ENCODE data around the gene TRAK2. TPM values are rescaled to one million over a fixed set of nuclear protein-coding genes. Genes with fewer than 3 reads are reported as not detected.

TRAK2 gene
- total and polyA plus RNA-seq, 2 of the 8 experiments (the other 6 are each of a cell fraction or from before 2014, with no cell fraction given): 4.5 to 15.7 TPM

- Histone ChIP-seq H3K56ac (replicated peaks; ENCODE audit: insufficient read length, low read depth, low read length) (no peak overlapping the region), H4K20me1 (replicated peaks in 1 of 2; ENCODE audit: control insufficient read depth in 1 of 2, insufficient read depth in 2 of 2, low read length in 2 of 2) (no peaks in the 10 kb centered on the region), H2BK5ac (ENCODE audit: low read depth, low read length) (no peak overlapping the region), H3K18ac (ENCODE audit: extremely low read depth, low read length) (no peak overlapping the region), H3K9ac (replicated peaks in 1 of 4; ENCODE audit: extremely low read depth in 1 of 4, low read depth in 3 of 4, low read length in 3 of 4) (no peak overlapping the region), H3K79me1 (ENCODE audit: low read depth, low read length) (no peaks in the 10 kb centered on the region), H3K36me3 (ENCODE audit: control insufficient read depth in 2 of 4, insufficient read depth in 4 of 4, low read length in 3 of 4) (no peaks in the 10 kb centered on the region), H3K27me3 (replicated peaks in 1 of 4; ENCODE audit: control insufficient read depth in 3 of 4, extremely low read depth in 1 of 4, insufficient read depth in 3 of 4, low read length in 3 of 4) (no peaks in the 10 kb centered on the region), H3K4ac (replicated peaks; ENCODE audit: insufficient read length, low read depth, low read length) (no peak overlapping the region), H3K4me1 (replicated peaks in 1 of 4; ENCODE audit: control insufficient read depth in 3 of 4, insufficient read depth in 4 of 4, low read length in 3 of 4) (no peaks in the 10 kb centered on the region; a peak in 1 of 7 replicates), H4K8ac (ENCODE audit: extremely low read depth, insufficient read depth, low read length) (no peak overlapping the region), H3K23ac (ENCODE audit: insufficient read length) (no peak overlapping the region), H4K91ac (replicated peaks; ENCODE audit: insufficient read length, low read length) (no peak overlapping the region), H4K5ac (ENCODE audit: insufficient read length, low read depth, low read length) (no peak overlapping the region), H3K14ac (ENCODE audit: insufficient read length) (no peak overlapping the region), H3K4me3 (ENCODE audit: extremely low read depth in 1 of 4, insufficient read depth in 2 of 4, low read depth in 3 of 4, low read length in 4 of 4) (peak overlapping the region in 3 of 4 experiments; percentile 1 to 96 (median 94); a peak in 4 of 8 replicates), H2AFZ (ENCODE audit: low read length) (no peak overlapping the region), H3K79me2 (ENCODE audit: control insufficient read depth in 1 of 2, insufficient read depth in 2 of 2, low read length in 2 of 2) (peaks cover 0 to 8% of the 10 kb centered on the region in 2 experiments; a peak in 2 of 4 replicates), H3K9me3 (ENCODE audit: insufficient read depth in 2 of 2, low read depth in 1 of 2, low read length in 1 of 2) (no peaks in the 10 kb centered on the region), H3K23me2 (ENCODE audit: low read depth, low read length) (peaks cover 9% of the 10 kb centered on the region; the same call in 1 of the 2 replicates), H2AK5ac (ENCODE audit: low read depth, low read length) (no peak overlapping the region), H3K4me2 (ENCODE audit: insufficient read depth in 1 of 2, low read depth in 2 of 2, low read length in 2 of 2) (peak overlapping the region; percentile 69 to 76), H2BK12ac (ENCODE audit: low read depth, low read length) (no peak overlapping the region), H2BK120ac (replicated peaks; ENCODE audit: low read depth, low read length) (no peak overlapping the region), H3K27ac (ENCODE audit: low read depth, low read length) (no peak overlapping the region), H2BK15ac (ENCODE audit: low read length) (no peak overlapping the region), H2BK20ac (ENCODE audit: low read length) (no peak overlapping the region)
- no peak for FAIRE-seq
- CTCF ChIA-PET (ENCODE audit: partially characterized antibody): interaction anchor here (0.6 to 1.4 kb wide), 3 partner anchors 14 to 248 kb away, joined by 3 to 4 read pairs (median 3); no protein-coding TSS in a partner anchor
- POLR2A ChIA-PET (ENCODE audit: partially characterized antibody): interaction anchor here (0.9 to 2.6 kb wide), 3 partner anchors 8 to 13 kb away, joined by 4 to 9 read pairs (median 9); no protein-coding TSS in a partner anchor
- WGBS, 2 experiments (ENCODE audit: extremely low coverage in 1 of 2, insufficient coverage in 1 of 2, insufficient read length in 1 of 2, insufficient replicate concordance in 2 of 2, low coverage in 1 of 2, low lambda C conversion rate in 2 of 2, missing lambda C conversion rate in 1 of 2): 81% methylated on average over 6 of the region's 6 CpGs; no CpG with 5 or more reads in 1 of the 2 experiments
- no peak for DNase-seq (ENCODE audit: low read depth in 1 of 2, low spot score in 2 of 2)
- no peak for TF ChIP-seq KDM1A (IDR thresholded peaks at IDR 0.05; ENCODE audit: borderline replicate concordance, low read length)
- TF ChIP-seq POLR2AphosphoS5 (IDR thresholded peaks at IDR 0.05; ENCODE audit: low read depth, low read length): no peak
- no peak for TF ChIP-seq SP4 (IDR thresholded peaks at IDR 0.05; ENCODE audit: low read length)
- TF ChIP-seq RBBP5 (IDR thresholded peaks at IDR 0.05; ENCODE audit: borderline replicate concordance, low read depth, low read length): no peak
- TF ChIP-seq RAD21 (IDR thresholded peaks at IDR 0.05 in 1 of 2, conservative IDR thresholded peaks at IDR 0.05 in 1 of 2; ENCODE audit: low read depth in 2 of 2, low read length in 2 of 2): no peak
- TF ChIP-seq SIRT6 (IDR thresholded peaks at IDR 0.05; ENCODE audit: low read length): no peak
- TF ChIP-seq, protein P1, sequence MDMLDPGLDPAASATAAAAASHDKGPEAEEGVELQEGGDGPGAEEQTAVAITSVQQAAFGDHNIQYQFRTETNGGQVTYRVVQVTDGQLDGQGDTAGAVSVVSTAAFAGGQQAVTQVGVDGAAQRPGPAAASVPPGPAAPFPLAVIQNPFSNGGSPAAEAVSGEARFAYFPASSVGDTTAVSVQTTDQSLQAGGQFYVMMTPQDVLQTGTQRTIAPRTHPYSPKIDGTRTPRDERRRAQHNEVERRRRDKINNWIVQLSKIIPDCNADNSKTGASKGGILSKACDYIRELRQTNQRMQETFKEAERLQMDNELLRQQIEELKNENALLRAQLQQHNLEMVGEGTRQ (IDR thresholded peaks at IDR 0.05; ENCODE audit: low read length): no peak
- TF ChIP-seq TBP (IDR thresholded peaks at IDR 0.05; ENCODE audit: low read depth, low read length): no peak
- no peak for TF ChIP-seq EP300 (IDR thresholded peaks at IDR 0.05; ENCODE audit: borderline replicate concordance in 1 of 2, low read depth in 2 of 2, low read length in 2 of 2)
- TF ChIP-seq EZH2 (IDR thresholded peaks at IDR 0.05; ENCODE audit: low read depth, low read length, severe bottlenecking): no peak
- no peak for TF ChIP-seq KDM5A (IDR thresholded peaks at IDR 0.05; ENCODE audit: low read length)
These were observed 1.8 kb upstream of the TRAK2 start for GRCh38 chr2:201452922-201453643.

Measured in H1 (cell line).